Keratinocyte (primary cell): ENCODE measurements around the gene CRTAP.

Experiments used
- CTCF ChIP-seq, 3 experiments: IDR thresholded peaks in 1 of 3; conservative IDR thresholded peaks in 1 of 3; optimal IDR thresholded peaks in 1 of 3; 2 replicates in 2 of 3; 3 replicates in 1 of 3; pipeline versions ENCODE3 to v1.5.1; 2011; ENCODE audit warnings: low read length in 3 of 3, mild to moderate bottlenecking in 3 of 3, moderate library complexity in 2 of 3, control low read depth in 1 of 3, inconsistent platforms in 1 of 3; ENCODE audit not compliant: insufficient read depth in 2 of 3; ENCODE audit errors: extremely low read depth in 1 of 3
- EZH2 ChIP-seq: IDR thresholded peaks from one replicate; pipeline ENCODE4 v1.6.1; 2012; ENCODE audit warnings: inconsistent platforms, mild to moderate bottlenecking, low read length, moderate library complexity

DNA sequence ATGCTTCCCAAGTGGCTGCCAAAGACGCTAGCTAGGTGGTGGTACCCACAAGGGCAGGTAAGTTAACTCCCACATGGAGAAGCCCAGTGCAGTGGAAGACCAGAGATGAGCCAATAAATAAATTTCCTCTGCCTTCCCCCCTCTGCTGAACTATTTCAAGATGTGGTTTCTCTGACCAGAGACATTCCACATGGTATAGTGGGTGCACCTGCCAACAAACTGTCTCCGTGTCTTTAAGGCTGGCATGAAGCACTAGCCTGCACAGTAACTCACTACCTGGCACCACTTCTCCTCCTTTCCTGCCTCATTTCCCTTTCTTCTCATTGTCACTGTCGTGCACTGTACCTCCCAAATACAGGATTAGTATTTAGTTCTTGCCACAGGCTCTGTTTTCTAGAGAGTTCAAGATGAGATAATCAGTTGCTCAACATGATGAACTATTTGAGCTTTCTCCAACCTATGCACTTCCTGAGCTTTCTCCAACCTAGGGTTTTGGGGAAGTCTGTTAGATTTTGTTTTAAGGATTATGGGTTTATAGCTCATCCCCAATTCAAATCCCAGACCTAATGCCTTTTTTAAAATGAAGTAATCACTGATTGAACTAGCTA is 8.4 kb upstream of the CRTAP start:
- no peak for TF ChIP-seq CTCF (optimal IDR thresholded peaks at IDR 0.05 in 1 of 3, IDR thresholded peaks at IDR 0.05 in 1 of 3, conservative IDR thresholded peaks at IDR 0.05 in 1 of 3; ENCODE audit: extremely low read depth in 1 of 3, insufficient read depth in 2 of 3, low read length in 3 of 3)
- no peak for TF ChIP-seq EZH2
